GM12872 (cell line): Measurements from ENCODE around the gene DYNLL1.

Experiments
- CTCF ChIP-seq: IDR thresholded peaks from 3 replicates; pipeline ENCODE4 v1.5.1; 2011; ENCODE audit warnings: low read depth, mild to moderate bottlenecking, low read length, moderate library complexity; ENCODE audit not compliant: insufficient read depth

Gene DYNLL1

GRCh38 chr12:120504587-120504986 is 8.7 kb downstream of the DYNLL1 start:
- TF ChIP-seq CTCF, result no peak

- no peak for TF ChIP-seq CTCF
Measured at GRCh38 chr12:120508537-120508936, 12.6 kb downstream of the DYNLL1 start.

- no peak for TF ChIP-seq CTCF
Measured at GRCh38 chr12:120514002-120514401, 18.1 kb downstream of the DYNLL1 start.

- no peak for TF ChIP-seq CTCF
Measured at GRCh38 chr12:120515496-120515895, 19.6 kb downstream of the DYNLL1 start.

- no peak for TF ChIP-seq CTCF
Measured at GRCh38 chr12:120522568-120522967, 26.7 kb downstream of the DYNLL1 start.

GRCh38 chr12:120528861-120529525 is 33.1 kb downstream of the DYNLL1 start, which contains the start of gene COQ5:
Gene COQ5, minus strand, starts transcription at chr12:120529158. Its CDS starts 17 bp downstream, at chr12:120529141.
- no peak for TF ChIP-seq CTCF

- no peak for TF ChIP-seq CTCF
Measured at GRCh38 chr12:120529641-120530417, 33.9 kb downstream of the DYNLL1 start.
